WTC11 (cell line): Measurements from ENCODE around the gene CIB2. TPM values are rescaled to one million over a fixed set of nuclear protein-coding genes. Genes with fewer than 3 reads are reported as not detected.

ENCODE experiments used
- ATAC-seq: fragments of 200-7000 bp; cut with Tn5 transposase; 2 replicates; pipeline ENCODE4 v1.10.0; 2021; ENCODE audit warnings: mild to moderate bottlenecking, moderate library complexity
- CTCF ChIA-PET: fragments of 300-600 bp; sonication (Branson Sonifier 250); formaldehyde crosslinking; loops from one replicate; lab custom pipeline; 2021; ENCODE audit warnings: antibody characterized with exemption; lab: Charles Lee
- POLR2A ChIA-PET: fragments of 350-600 bp; sonication (Branson Sonifier 250); formaldehyde crosslinking; loops from one replicate; lab custom pipeline; 2021; ENCODE audit warnings: antibody characterized with exemption; lab: Charles Lee
- DNase-seq: peaks from one replicate; pipeline ENCODE4 v3.0.0; 2021; ENCODE audit warnings: low spot score
- H3K27ac Mint-ChIP-seq: 2 replicates; pipeline ENCODE4 v1.8.0; 2021; ENCODE audit warnings: mixed read lengths
- H3K27me3 Mint-ChIP-seq: 2 replicates; pipeline ENCODE4 v1.8.0; 2021; ENCODE audit warnings: low read depth, mild to moderate bottlenecking, moderate library complexity, mixed read lengths
- H3K36me3 Mint-ChIP-seq: 2 replicates; pipeline ENCODE4 v1.8.0; 2021; ENCODE audit warnings: mixed read lengths
- H3K4me1 Mint-ChIP-seq: 2 replicates; pipeline ENCODE4 v1.8.0; 2022; ENCODE audit warnings: mixed read lengths
- H3K4me3 Mint-ChIP-seq: 2 replicates; pipeline ENCODE4 v1.8.0; 2021; ENCODE audit warnings: mild to moderate bottlenecking, moderate library complexity, mixed read lengths
- H3K9me3 Mint-ChIP-seq: 2 replicates; pipeline ENCODE4 v1.8.0; 2021; ENCODE audit warnings: mixed read lengths
- CBFB ChIP-seq: sonication (generic); formaldehyde crosslinking; IDR thresholded peaks from 2 replicates; pipeline ENCODE4 v1.8.1; 2022; ENCODE audit warnings: mild to moderate bottlenecking, low read depth, missing genetic modification reagents
- GABPB1 ChIP-seq: sonication (generic); formaldehyde crosslinking; IDR thresholded peaks from 2 replicates; pipeline ENCODE4 v1.8.1; 2023; ENCODE audit warnings: mild to moderate bottlenecking, missing genetic modification reagents
- JUN ChIP-seq: sonication (generic); formaldehyde crosslinking; IDR thresholded peaks from 2 replicates; pipeline ENCODE4 v1.8.0; 2023; ENCODE audit warnings: mild to moderate bottlenecking, missing genetic modification reagents
- KAT7 ChIP-seq: sonication (generic); formaldehyde crosslinking; IDR thresholded peaks from 2 replicates; pipeline ENCODE4 v1.8.1; 2023; ENCODE audit warnings: missing genetic modification reagents, mild to moderate bottlenecking, borderline replicate concordance
- MXD4 ChIP-seq: fragments of 250-450 bp; sonication (Bioruptor Pico); IDR thresholded peaks from 2 replicates; pipeline ENCODE4 v1.8.0; 2021; ENCODE audit warnings: mild to moderate bottlenecking, moderate library complexity, borderline replicate concordance
- NR2C2 ChIP-seq: sonication (generic); formaldehyde crosslinking; IDR thresholded peaks from 2 replicates; pipeline ENCODE4 v1.8.0; 2022; ENCODE audit warnings: mild to moderate bottlenecking, missing genetic modification reagents
- OVOL2 ChIP-seq: fragments of 250-450 bp; sonication (Bioruptor Pico); IDR thresholded peaks from 2 replicates; pipeline ENCODE4 v1.9.0; 2021; ENCODE audit warnings: mild to moderate bottlenecking, borderline replicate concordance
- RORB ChIP-seq: fragments of 250-450 bp; sonication (Bioruptor Pico); IDR thresholded peaks from 2 replicates; pipeline ENCODE4 v1.9.0; 2021; ENCODE audit warnings: mild to moderate bottlenecking
- SMAD3 ChIP-seq: sonication (generic); formaldehyde crosslinking; IDR thresholded peaks from 2 replicates; pipeline ENCODE4 v1.8.0; 2022; ENCODE audit warnings: missing genetic modification reagents, mild to moderate bottlenecking, borderline replicate concordance
- SMAD4 ChIP-seq: sonication (generic); formaldehyde crosslinking; IDR thresholded peaks from 2 replicates; pipeline ENCODE4 v1.8.0; 2022; ENCODE audit warnings: mild to moderate bottlenecking, missing genetic modification reagents
- TP53 ChIP-seq: sonication (generic); formaldehyde crosslinking; IDR thresholded peaks from 2 replicates; pipeline ENCODE4 v1.8.1; 2023; ENCODE audit warnings: mild to moderate bottlenecking, missing genetic modification reagents
- ZNF138 ChIP-seq: sonication (generic); formaldehyde crosslinking; conservative IDR thresholded peaks from 2 replicates; pipeline ENCODE4 v1.8.1; 2022; ENCODE audit warnings: mild to moderate bottlenecking, moderate library complexity, missing genetic modification reagents
- ZNF263 ChIP-seq: sonication (generic); formaldehyde crosslinking; IDR thresholded peaks from 2 replicates; pipeline ENCODE4 v1.8.1; 2022; ENCODE audit warnings: low read depth, mild to moderate bottlenecking, moderate library complexity, missing genetic modification reagents
- total RNA-seq: library from RNA; stranded (reverse); gene quantifications from 3 replicates; pipeline ENCODE4 v1.2.3, GENCODE V29; 2021
- TF ChIP-seq, protein P1 (sequence below): fragments of 250-450 bp; sonication (Bioruptor Pico); IDR thresholded peaks from 2 replicates; pipeline ENCODE4 v1.9.0; 2021; ENCODE audit warnings: mild to moderate bottlenecking
- TF ChIP-seq, protein P2 (sequence below): sonication (generic); formaldehyde crosslinking; IDR thresholded peaks from 2 replicates; pipeline ENCODE4 v1.8.1; 2023; ENCODE audit warnings: mild to moderate bottlenecking, missing genetic modification reagents, moderate library complexity
- TF ChIP-seq, protein P3 (sequence below): sonication (generic); formaldehyde crosslinking; IDR thresholded peaks from 2 replicates; pipeline ENCODE4 v1.8.0; 2022; ENCODE audit warnings: missing genetic modification reagents
- TF ChIP-seq, protein P4 (sequence below): sonication (generic); formaldehyde crosslinking; IDR thresholded peaks from 2 replicates; pipeline ENCODE4 v1.8.1; 2023; ENCODE audit warnings: mild to moderate bottlenecking, missing genetic modification reagents
- TF ChIP-seq, protein P5 (sequence below): sonication (generic); formaldehyde crosslinking; IDR thresholded peaks from 2 replicates; pipeline ENCODE4 v1.8.1; 2023; ENCODE audit warnings: mild to moderate bottlenecking, missing genetic modification reagents, borderline replicate concordance

The CIB2 gene
- total RNA-seq, 1 experiment from 2014 or later, result 45.2 TPM

DNA sequence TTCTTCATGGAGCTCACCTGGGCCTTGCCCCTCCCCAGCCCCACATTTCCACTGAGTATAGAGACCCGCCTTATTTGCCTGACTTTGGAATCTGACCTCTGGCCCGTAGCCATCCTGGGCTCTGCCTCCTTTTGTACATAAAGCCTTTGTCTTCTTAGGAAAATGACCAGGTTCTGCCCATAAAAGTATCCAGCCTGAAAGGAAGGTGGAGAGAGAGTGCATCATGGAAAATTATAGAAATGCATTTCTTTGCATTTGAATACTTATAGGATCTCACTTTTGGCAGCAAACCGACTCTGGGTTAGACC, 42.5 kb downstream of the CIB2 start:
- no peak overlapping the region for H3K27ac Mint-ChIP-seq
- CTCF ChIA-PET, result interaction anchor here (1.4 to 5.0 kb wide), 2 partner anchors 20 to 89 kb away, joined by 4 to 15 read pairs; no protein-coding TSS in a partner anchor
- POLR2A ChIA-PET, result no interaction called here
- DNase-seq, result no peak
- peaks cover 30% of the 10 kb centered on the region for H3K27me3 Mint-ChIP-seq
- TF ChIP-seq MXD4 (CRISPR knock-in tag) (no peak), ZNF138 (CRISPR knock-in tag) (no peak), KAT7 (CRISPR knock-in tag) (no peak), JUN (CRISPR knock-in tag) (no peak), CBFB (CRISPR knock-in tag) (no peak), ZNF263 (CRISPR knock-in tag) (no peak)
- TF ChIP-seq, protein P1, sequence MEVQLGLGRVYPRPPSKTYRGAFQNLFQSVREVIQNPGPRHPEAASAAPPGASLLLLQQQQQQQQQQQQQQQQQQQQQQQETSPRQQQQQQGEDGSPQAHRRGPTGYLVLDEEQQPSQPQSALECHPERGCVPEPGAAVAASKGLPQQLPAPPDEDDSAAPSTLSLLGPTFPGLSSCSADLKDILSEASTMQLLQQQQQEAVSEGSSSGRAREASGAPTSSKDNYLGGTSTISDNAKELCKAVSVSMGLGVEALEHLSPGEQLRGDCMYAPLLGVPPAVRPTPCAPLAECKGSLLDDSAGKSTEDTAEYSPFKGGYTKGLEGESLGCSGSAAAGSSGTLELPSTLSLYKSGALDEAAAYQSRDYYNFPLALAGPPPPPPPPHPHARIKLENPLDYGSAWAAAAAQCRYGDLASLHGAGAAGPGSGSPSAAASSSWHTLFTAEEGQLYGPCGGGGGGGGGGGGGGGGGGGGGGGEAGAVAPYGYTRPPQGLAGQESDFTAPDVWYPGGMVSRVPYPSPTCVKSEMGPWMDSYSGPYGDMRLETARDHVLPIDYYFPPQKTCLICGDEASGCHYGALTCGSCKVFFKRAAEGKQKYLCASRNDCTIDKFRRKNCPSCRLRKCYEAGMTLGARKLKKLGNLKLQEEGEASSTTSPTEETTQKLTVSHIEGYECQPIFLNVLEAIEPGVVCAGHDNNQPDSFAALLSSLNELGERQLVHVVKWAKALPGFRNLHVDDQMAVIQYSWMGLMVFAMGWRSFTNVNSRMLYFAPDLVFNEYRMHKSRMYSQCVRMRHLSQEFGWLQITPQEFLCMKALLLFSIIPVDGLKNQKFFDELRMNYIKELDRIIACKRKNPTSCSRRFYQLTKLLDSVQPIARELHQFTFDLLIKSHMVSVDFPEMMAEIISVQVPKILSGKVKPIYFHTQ, result no peak
- no peak for ATAC-seq
- H3K9me3 Mint-ChIP-seq, result no peaks in the 10 kb centered on the region
- H3K4me1 Mint-ChIP-seq, result no peaks in the 10 kb centered on the region
- H3K4me3 Mint-ChIP-seq, result no peak overlapping the region
- no peaks in the 10 kb centered on the region for H3K36me3 Mint-ChIP-seq

DNA sequence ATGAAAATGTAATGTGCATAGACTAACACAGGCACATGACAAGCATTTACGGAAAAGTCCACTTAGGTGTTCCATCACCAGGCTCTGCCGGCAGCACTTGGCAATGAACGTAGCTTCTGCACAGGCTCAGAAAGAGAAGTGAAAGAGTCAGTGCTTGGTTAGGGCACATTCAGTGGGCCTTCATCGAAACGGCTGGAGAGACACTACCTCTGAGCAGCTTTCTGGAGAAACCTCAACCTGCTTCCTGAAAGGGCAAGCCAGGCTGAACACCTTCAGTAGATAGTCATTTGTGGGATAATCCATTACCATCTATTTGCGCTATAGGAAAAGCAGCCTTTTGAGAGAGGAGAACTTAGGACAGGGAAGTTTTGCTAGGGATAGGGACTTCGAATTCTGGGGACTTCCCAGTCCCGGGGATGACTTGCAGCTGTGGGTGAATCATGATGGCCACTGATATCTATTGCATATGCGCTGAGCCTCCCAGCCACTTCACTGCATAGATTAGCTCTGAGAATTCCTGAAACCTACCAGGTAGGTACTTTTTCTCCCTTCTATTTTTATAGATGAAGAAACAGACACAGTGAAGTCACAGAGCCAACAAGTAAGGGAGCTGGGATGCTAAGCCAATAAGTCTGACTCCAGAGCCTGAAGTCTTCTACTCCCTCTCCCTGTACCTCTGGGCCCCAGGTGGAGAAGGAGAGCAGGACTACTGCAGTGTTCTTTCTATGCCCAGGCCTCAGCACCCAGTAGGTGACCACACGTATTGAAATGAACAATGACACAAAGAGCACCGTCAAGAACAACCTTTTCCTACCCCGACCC, 43.1 kb downstream of the CIB2 start:
- peaks cover 25% of the 10 kb centered on the region for H3K27me3 Mint-ChIP-seq
- ChIA-PET POLR2A (no interaction called here), CTCF (interaction anchor here (1.4 to 5.0 kb wide), 2 partner anchors 20 to 88 kb away, joined by 4 to 15 read pairs; no protein-coding TSS in a partner anchor)
- DNase-seq (no peak), ATAC-seq (no peak)
- H3K4me3 Mint-ChIP-seq, result no peak overlapping the region
- no peak overlapping the region for H3K27ac Mint-ChIP-seq
- H3K36me3 Mint-ChIP-seq, result no peaks in the 10 kb centered on the region
- no peaks in the 10 kb centered on the region for H3K9me3 Mint-ChIP-seq
- TF ChIP-seq, protein P2, sequence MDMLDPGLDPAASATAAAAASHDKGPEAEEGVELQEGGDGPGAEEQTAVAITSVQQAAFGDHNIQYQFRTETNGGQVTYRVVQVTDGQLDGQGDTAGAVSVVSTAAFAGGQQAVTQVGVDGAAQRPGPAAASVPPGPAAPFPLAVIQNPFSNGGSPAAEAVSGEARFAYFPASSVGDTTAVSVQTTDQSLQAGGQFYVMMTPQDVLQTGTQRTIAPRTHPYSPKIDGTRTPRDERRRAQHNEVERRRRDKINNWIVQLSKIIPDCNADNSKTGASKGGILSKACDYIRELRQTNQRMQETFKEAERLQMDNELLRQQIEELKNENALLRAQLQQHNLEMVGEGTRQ, result no peak
- TF ChIP-seq SMAD3 (CRISPR knock-in tag) (no peak), GABPB1 (CRISPR knock-in tag) (no peak), NR2C2 (CRISPR knock-in tag) (no peak), OVOL2 (CRISPR knock-in tag) (no peak), RORB (CRISPR knock-in tag) (no peak), TP53 (CRISPR knock-in tag) (no peak), SMAD4 (CRISPR knock-in tag) (no peak)
- TF ChIP-seq, protein P3, sequence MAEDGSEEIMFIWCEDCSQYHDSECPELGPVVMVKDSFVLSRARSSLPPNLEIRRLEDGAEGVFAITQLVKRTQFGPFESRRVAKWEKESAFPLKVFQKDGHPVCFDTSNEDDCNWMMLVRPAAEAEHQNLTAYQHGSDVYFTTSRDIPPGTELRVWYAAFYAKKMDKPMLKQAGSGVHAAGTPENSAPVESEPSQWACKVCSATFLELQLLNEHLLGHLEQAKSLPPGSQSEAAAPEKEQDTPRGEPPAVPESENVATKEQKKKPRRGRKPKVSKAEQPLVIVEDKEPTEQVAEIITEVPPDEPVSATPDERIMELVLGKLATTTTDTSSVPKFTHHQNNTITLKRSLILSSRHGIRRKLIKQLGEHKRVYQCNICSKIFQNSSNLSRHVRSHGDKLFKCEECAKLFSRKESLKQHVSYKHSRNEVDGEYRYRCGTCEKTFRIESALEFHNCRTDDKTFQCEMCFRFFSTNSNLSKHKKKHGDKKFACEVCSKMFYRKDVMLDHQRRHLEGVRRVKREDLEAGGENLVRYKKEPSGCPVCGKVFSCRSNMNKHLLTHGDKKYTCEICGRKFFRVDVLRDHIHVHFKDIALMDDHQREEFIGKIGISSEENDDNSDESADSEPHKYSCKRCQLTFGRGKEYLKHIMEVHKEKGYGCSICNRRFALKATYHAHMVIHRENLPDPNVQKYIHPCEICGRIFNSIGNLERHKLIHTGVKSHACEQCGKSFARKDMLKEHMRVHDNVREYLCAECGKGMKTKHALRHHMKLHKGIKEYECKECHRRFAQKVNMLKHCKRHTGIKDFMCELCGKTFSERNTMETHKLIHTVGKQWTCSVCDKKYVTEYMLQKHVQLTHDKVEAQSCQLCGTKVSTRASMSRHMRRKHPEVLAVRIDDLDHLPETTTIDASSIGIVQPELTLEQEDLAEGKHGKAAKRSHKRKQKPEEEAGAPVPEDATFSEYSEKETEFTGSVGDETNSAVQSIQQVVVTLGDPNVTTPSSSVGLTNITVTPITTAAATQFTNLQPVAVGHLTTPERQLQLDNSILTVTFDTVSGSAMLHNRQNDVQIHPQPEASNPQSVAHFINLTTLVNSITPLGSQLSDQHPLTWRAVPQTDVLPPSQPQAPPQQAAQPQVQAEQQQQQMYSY, result no peak
- TF ChIP-seq, protein P4, sequence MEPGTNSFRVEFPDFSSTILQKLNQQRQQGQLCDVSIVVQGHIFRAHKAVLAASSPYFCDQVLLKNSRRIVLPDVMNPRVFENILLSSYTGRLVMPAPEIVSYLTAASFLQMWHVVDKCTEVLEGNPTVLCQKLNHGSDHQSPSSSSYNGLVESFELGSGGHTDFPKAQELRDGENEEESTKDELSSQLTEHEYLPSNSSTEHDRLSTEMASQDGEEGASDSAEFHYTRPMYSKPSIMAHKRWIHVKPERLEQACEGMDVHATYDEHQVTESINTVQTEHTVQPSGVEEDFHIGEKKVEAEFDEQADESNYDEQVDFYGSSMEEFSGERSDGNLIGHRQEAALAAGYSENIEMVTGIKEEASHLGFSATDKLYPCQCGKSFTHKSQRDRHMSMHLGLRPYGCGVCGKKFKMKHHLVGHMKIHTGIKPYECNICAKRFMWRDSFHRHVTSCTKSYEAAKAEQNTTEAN (CRISPR knock-in tag), result no peak
- TF ChIP-seq, protein P5, sequence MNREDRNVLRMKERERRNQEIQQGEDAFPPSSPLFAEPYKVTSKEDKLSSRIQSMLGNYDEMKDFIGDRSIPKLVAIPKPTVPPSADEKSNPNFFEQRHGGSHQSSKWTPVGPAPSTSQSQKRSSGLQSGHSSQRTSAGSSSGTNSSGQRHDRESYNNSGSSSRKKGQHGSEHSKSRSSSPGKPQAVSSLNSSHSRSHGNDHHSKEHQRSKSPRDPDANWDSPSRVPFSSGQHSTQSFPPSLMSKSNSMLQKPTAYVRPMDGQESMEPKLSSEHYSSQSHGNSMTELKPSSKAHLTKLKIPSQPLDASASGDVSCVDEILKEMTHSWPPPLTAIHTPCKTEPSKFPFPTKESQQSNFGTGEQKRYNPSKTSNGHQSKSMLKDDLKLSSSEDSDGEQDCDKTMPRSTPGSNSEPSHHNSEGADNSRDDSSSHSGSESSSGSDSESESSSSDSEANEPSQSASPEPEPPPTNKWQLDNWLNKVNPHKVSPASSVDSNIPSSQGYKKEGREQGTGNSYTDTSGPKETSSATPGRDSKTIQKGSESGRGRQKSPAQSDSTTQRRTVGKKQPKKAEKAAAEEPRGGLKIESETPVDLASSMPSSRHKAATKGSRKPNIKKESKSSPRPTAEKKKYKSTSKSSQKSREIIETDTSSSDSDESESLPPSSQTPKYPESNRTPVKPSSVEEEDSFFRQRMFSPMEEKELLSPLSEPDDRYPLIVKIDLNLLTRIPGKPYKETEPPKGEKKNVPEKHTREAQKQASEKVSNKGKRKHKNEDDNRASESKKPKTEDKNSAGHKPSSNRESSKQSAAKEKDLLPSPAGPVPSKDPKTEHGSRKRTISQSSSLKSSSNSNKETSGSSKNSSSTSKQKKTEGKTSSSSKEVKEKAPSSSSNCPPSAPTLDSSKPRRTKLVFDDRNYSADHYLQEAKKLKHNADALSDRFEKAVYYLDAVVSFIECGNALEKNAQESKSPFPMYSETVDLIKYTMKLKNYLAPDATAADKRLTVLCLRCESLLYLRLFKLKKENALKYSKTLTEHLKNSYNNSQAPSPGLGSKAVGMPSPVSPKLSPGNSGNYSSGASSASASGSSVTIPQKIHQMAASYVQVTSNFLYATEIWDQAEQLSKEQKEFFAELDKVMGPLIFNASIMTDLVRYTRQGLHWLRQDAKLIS (CRISPR knock-in tag), result no peak
- H3K4me1 Mint-ChIP-seq, result no peaks in the 10 kb centered on the region
